ENCODE measurements around the gene ANKRD60.

Gene ANKRD60

GRCh38 chr20:58251348-58251978, 23.0 kb upstream of the ANKRD60 start:
- no peak for DNase-seq
- Histone ChIP-seq H3K9me3 (no peaks in the 10 kb centered on the region), H3K4me1 (no peaks in the 10 kb centered on the region), H3K36me3 (peaks cover 9 to 35% (median 10%) of the 10 kb centered on the region in 3 donors), H3K27me3 (no peaks in the 10 kb centered on the region), H3K27ac (no peak overlapping the region), H3K4me3 (no peak overlapping the region)
- intact Hi-C loops (cut with DNase I; ENCODE audit: low total_unique reads) = no loop called here
- TF ChIP-seq CTCF (IDR thresholded peaks at IDR 0.05) = no peak

DNA sequence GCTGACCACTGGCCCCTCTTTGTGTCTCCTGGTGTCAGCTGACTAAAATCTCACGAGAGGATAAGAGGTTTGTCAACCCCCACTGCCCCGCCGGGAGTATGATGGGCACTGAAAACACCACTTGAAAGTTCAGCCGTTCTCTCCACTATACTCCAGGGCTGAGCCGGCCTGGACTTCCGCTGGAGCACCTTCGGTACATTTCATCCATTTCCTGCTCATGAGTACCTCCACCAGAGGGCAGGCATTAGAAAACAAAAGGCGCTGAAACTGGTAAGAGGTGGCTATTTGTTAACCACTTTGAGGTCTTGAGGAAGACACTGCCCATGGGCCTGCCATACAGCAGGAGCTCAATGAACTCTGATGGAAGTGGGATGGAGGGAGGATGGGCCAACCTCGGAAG, 17.9 kb upstream of the ANKRD60 start:
- intact Hi-C loops (cut with DNase I; ENCODE audit: low total_unique reads) = no loop called here
- H3K4me1 ChIP-seq = no peaks in the 10 kb centered on the region
- H3K27ac ChIP-seq = no peak overlapping the region
- H3K36me3 ChIP-seq = peaks cover 48 to 81% (median 57%) of the 10 kb centered on the region in 3 donors
- no peaks in the 10 kb centered on the region for H3K27me3 ChIP-seq
- H3K9me3 ChIP-seq = no peaks in the 10 kb centered on the region
- no peak overlapping the region for H3K4me3 ChIP-seq
- no peak for DNase-seq
- no peak for TF ChIP-seq CTCF (IDR thresholded peaks at IDR 0.05)

GRCh38 chr20:58245931-58246330, 17.5 kb upstream of the ANKRD60 start:
- no peaks in the 10 kb centered on the region for H3K4me1 ChIP-seq
- intact Hi-C loops (cut with DNase I; ENCODE audit: low total_unique reads) = no loop called here
- no peak for DNase-seq
- peaks cover 48 to 78% (median 61%) of the 10 kb centered on the region in 3 donors for H3K36me3 ChIP-seq
- TF ChIP-seq CTCF (IDR thresholded peaks at IDR 0.05) = no peak
- H3K27ac ChIP-seq = no peak overlapping the region
- no peaks in the 10 kb centered on the region for H3K27me3 ChIP-seq
- H3K4me3 ChIP-seq = no peak overlapping the region
- H3K9me3 ChIP-seq = no peaks in the 10 kb centered on the region

GRCh38 chr20:58245181-58245891, 16.9 kb upstream of the ANKRD60 start:
- H3K36me3 ChIP-seq = peaks cover 48 to 73% (median 67%) of the 10 kb centered on the region in 3 donors
- no peak for DNase-seq
- no peaks in the 10 kb centered on the region for H3K9me3 ChIP-seq
- no peaks in the 10 kb centered on the region for H3K4me1 ChIP-seq
- TF ChIP-seq CTCF (IDR thresholded peaks at IDR 0.05) = no peak
- no peak overlapping the region for H3K27ac ChIP-seq
- no peaks in the 10 kb centered on the region for H3K27me3 ChIP-seq
- H3K4me3 ChIP-seq = no peak overlapping the region
- intact Hi-C loops (cut with DNase I; ENCODE audit: low total_unique reads) = no loop called here

DNA sequence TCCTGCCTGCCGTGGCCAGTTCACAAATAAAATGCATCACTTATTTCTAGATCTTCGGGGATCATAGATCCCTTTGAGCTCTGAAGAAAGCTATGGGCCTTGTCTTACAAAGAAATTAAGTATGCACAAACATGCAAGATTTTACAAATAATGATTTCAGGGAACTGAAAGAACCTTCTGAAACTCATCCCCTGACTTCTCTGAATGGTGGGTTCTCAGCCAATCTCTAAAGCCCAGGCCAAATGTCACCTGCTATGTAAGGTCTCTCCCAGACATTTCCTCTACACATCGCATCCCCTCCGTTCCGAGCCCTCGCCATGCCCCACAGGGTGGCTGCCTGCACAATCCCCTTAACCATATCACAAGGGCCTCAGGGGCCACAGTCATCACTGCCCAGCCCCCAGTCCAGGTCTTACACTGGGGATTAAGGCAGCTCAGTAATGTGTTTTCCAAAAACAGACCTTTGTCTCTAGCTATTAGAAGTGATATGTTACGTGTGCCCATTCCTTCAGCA, 16.1 kb upstream of the ANKRD60 start:
- intact Hi-C loops (cut with DNase I; ENCODE audit: low total_unique reads) = no loop called here
- Histone ChIP-seq H3K36me3 (peaks cover 48 to 72% (median 67%) of the 10 kb centered on the region in 3 donors), H3K27ac (no peak overlapping the region), H3K4me1 (no peaks in the 10 kb centered on the region), H3K4me3 (no peak overlapping the region), H3K27me3 (no peaks in the 10 kb centered on the region), H3K9me3 (no peaks in the 10 kb centered on the region)
- TF ChIP-seq CTCF (IDR thresholded peaks at IDR 0.05) = no peak
- DNase-seq = no peak

Data from tibial artery (tissue), 4 donors.